Mesodermal cell (in vitro differentiated cells): Measurements from ENCODE around the gene GRHL1.

Experiments
- H3K27ac ChIP-seq: 2 replicates; pipeline ENCODE4 v1.7.0; 2013; ENCODE audit warnings: mild to moderate bottlenecking, low read depth, low read length, moderate library complexity; ENCODE audit not compliant: severe bottlenecking
- H3K36me3 ChIP-seq: 2 replicates; pipeline ENCODE4 v1.7.1; 2013; ENCODE audit warnings: mild to moderate bottlenecking, low read length, moderate library complexity; ENCODE audit not compliant: control insufficient read depth, insufficient read depth
- H3K4me1 ChIP-seq: one replicate; pipeline ENCODE4 v1.7.1; 2013; ENCODE audit warnings: mild to moderate bottlenecking, low read length; ENCODE audit not compliant: insufficient read depth, control insufficient read depth, poor library complexity, severe bottlenecking
- H3K4me3 ChIP-seq: 2 replicates; pipeline ENCODE4 v1.7.0; 2013; ENCODE audit warnings: low read length, control low read depth, mild to moderate bottlenecking; ENCODE audit not compliant: insufficient read depth, poor library complexity, severe bottlenecking; ENCODE audit errors: extremely low read depth
- H3K9me3 ChIP-seq: 2 replicates; pipeline ENCODE4 v1.7.1; 2013; ENCODE audit warnings: mild to moderate bottlenecking, low read length, moderate library complexity; ENCODE audit not compliant: control insufficient read depth
- WGBS, 2 experiments: methylation state at CpG; one replicate each; pipeline ENCODE4 v1.1.5; 2013; ENCODE audit warnings: missing lambda C conversion rate in 2 of 2; ENCODE audit not compliant: insufficient coverage in 2 of 2; 5-methylcytosine and 5-hydroxymethylcytosine counted together

Gene GRHL1

GRCh38 chr2:9937258-9937657 lies 14.2 kb upstream of the GRHL1 start:
- Histone ChIP-seq H3K4me3 (no peak overlapping the region), H3K36me3 (peaks cover 43% of the 10 kb centered on the region), H3K9me3 (no peaks in the 10 kb centered on the region), H3K27ac (no peak overlapping the region), H3K4me1 (peaks cover 11% of the 10 kb centered on the region)
- WGBS, 2 experiments: 98 to 100% methylated on average over 3 to 4 of the region's 4 CpGs

GRCh38 chr2:9937968-9938367 lies 13.5 kb upstream of the GRHL1 start:
- no peaks in the 10 kb centered on the region for H3K9me3 ChIP-seq
- peaks cover 11% of the 10 kb centered on the region for H3K4me1 ChIP-seq
- H3K27ac ChIP-seq: no peak overlapping the region
- no peak overlapping the region for H3K4me3 ChIP-seq
- peaks cover 37% of the 10 kb centered on the region for H3K36me3 ChIP-seq
- WGBS, 2 experiments: 83 to 87% methylated on average over 8 to 9 of the region's 9 CpGs

GRCh38 chr2:9939587-9940485 lies 11.7 kb upstream of the GRHL1 start:
- H3K27ac ChIP-seq: no peak overlapping the region
- WGBS, 2 experiments: 43 to 63% methylated on average over 1 to 4 of the region's 9 CpGs
- H3K36me3 ChIP-seq: peaks cover 22% of the 10 kb centered on the region
- peaks cover 11% of the 10 kb centered on the region for H3K4me1 ChIP-seq
- H3K4me3 ChIP-seq: no peak overlapping the region
- no peaks in the 10 kb centered on the region for H3K9me3 ChIP-seq

GRCh38 chr2:9941196-9941995 lies 10.1 kb upstream of the GRHL1 start:
- H3K9me3 ChIP-seq: no peaks in the 10 kb centered on the region
- 66 to 83% methylated on average over 7 to 10 of the region's 13 CpGs for WGBS, 2 experiments
- no peak overlapping the region for H3K27ac ChIP-seq

GRCh38 chr2:9941996-9942390 lies 9.5 kb upstream of the GRHL1 start:
- 78 to 81% methylated on average over 5 of the region's 6 CpGs for WGBS, 2 experiments
- H3K4me3 ChIP-seq: no peak overlapping the region
- no peaks in the 10 kb centered on the region for H3K9me3 ChIP-seq

More at GRCh38 chr2:9941196-9941995, 10.1 kb upstream of the GRHL1 start:
- H3K36me3 ChIP-seq: peaks cover 10% of the 10 kb centered on the region
- no peak overlapping the region for H3K4me3 ChIP-seq
- H3K4me1 ChIP-seq: peaks cover 11% of the 10 kb centered on the region

DNA sequence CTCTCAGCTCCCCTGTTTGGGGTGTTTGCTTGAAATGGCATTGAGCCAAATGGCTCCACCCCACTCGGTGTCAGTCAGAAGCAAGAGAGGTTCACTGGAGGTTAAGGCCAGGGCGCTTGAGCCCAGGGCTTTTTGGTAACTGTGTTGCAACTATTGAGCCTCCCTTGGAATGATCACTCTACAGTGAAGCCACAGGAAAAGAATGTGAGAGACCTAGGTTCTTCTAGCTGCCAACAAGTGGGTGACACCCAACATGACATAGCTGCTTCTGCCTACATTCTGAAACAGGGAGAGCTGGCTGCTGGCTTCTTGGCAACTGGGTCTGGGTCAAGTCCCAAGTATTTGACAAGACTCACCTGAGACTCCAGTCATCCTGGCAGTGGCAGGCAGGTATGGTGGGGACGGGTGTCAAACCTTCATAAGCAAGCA lies 7.1 kb upstream of the GRHL1 start:
- WGBS, 2 experiments: 81 to 83% methylated on average over 3 of the region's 3 CpGs
- H3K9me3 ChIP-seq: no peaks in the 10 kb centered on the region
- H3K36me3 ChIP-seq: no peaks in the 10 kb centered on the region
- no peak overlapping the region for H3K27ac ChIP-seq
- H3K4me3 ChIP-seq: no peak overlapping the region
- peaks cover 13% of the 10 kb centered on the region for H3K4me1 ChIP-seq

More at GRCh38 chr2:9941996-9942390, 9.5 kb upstream of the GRHL1 start:
- Histone ChIP-seq H3K4me1 (peaks cover 11% of the 10 kb centered on the region), H3K27ac (no peak overlapping the region), H3K36me3 (peaks cover 6% of the 10 kb centered on the region)

- no peaks in the 10 kb centered on the region for H3K9me3 ChIP-seq
- H3K4me1 ChIP-seq: peaks cover 13% of the 10 kb centered on the region
- 95 to 100% methylated on average over 4 of the region's 7 CpGs for WGBS, 2 experiments
- H3K27ac ChIP-seq: no peak overlapping the region
- H3K4me3 ChIP-seq: no peak overlapping the region
- no peaks in the 10 kb centered on the region for H3K36me3 ChIP-seq
Observed at GRCh38 chr2:9945596-9945995, 5.9 kb upstream of the GRHL1 start.

GRCh38 chr2:9946076-9946475 lies 5.4 kb upstream of the GRHL1 start:
- Histone ChIP-seq H3K4me3 (no peak overlapping the region), H3K9me3 (no peaks in the 10 kb centered on the region), H3K27ac (no peak overlapping the region), H3K4me1 (peaks cover 8% of the 10 kb centered on the region), H3K36me3 (no peaks in the 10 kb centered on the region)
- WGBS, 2 experiments: 69 to 78% methylated on average over 5 of the region's 7 CpGs

DNA sequence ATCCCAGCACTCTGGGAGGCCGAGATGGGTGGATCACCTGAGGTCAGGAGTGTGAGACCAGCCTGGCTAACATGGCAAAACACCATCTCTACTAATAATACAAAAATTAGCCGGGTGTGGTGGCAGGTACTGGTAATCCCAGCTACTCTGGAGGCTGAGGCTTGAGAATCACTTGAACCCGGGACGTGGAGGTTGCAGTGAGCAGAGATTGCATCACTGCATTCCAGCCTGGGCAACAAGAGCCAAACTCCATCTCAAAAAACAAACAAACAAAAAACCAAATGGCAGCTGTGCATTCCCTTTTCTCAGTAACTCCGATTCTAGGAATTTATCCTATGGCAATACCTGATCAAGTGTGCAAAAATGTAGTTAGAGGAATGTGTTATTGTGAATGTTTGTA lies 4.7 kb upstream of the GRHL1 start:
- Histone ChIP-seq H3K27ac (no peak overlapping the region), H3K36me3 (no peaks in the 10 kb centered on the region), H3K4me1 (peaks cover 2% of the 10 kb centered on the region), H3K9me3 (no peaks in the 10 kb centered on the region), H3K4me3 (no peak overlapping the region)
- WGBS, 2 experiments: 96 to 100% methylated on average over 1 to 3 of the region's 5 CpGs

- Histone ChIP-seq H3K36me3 (no peaks in the 10 kb centered on the region), H3K27ac (no peak overlapping the region), H3K4me3 (no peak overlapping the region), H3K4me1 (peaks cover 2% of the 10 kb centered on the region), H3K9me3 (no peaks in the 10 kb centered on the region)
- 90% methylated on average over 4 to 5 of the region's 6 CpGs for WGBS, 2 experiments
Observed at GRCh38 chr2:9948721-9949120, 2.8 kb upstream of the GRHL1 start.
